ENCODE results near the gene RELA.

GRCh38 chr11:65662247-65662798 lies 393 bp downstream of the RELA start:
- TF ChIP-seq CTCF (conservative IDR thresholded peaks at IDR 0.05; ENCODE audit: low read depth, low read length) (no peak), EZH2 (IDR thresholded peaks at IDR 0.05; ENCODE audit: borderline replicate concordance, low read depth, low read length, poor library complexity, severe bottlenecking) (no peak)
